HUES64 (cell line): ENCODE data around the gene ZNF557.

Source experiments
- H3K27ac ChIP-seq: 2 replicates; pipeline ENCODE4 v1.7.0; 2013; ENCODE audit warnings: low read depth, low read length, inconsistent platforms
- H3K27me3 ChIP-seq: 2 replicates; pipeline ENCODE4 v1.6.1; 2013; ENCODE audit warnings: mild to moderate bottlenecking, low read length; ENCODE audit not compliant: insufficient read depth
- H3K36me3 ChIP-seq: 2 replicates; pipeline ENCODE4 v1.6.1; 2013; ENCODE audit warnings: mild to moderate bottlenecking, low read length; ENCODE audit not compliant: insufficient read depth
- H3K4me1 ChIP-seq: 2 replicates; pipeline ENCODE4 v1.6.1; 2013; ENCODE audit warnings: mild to moderate bottlenecking, low read length, moderate library complexity; ENCODE audit not compliant: insufficient read depth
- H3K4me3 ChIP-seq: 2 replicates; pipeline ENCODE4 v1.5.1; 2013; ENCODE audit warnings: mild to moderate bottlenecking, low read length, moderate library complexity
- H3K9ac ChIP-seq: 2 replicates; pipeline ENCODE4 v1.6.1; 2013; ENCODE audit warnings: mild to moderate bottlenecking, low read depth, low read length
- H3K9me3 ChIP-seq: 2 replicates; pipeline ENCODE4 v1.6.1; 2013; ENCODE audit warnings: low read depth, low read length; ENCODE audit not compliant: insufficient read depth
- WGBS: fragments of 150-250, 120-280 bp; methylation state at CpG from one replicate; pipeline ENCODE4 v1.1.7; 2013; ENCODE audit warnings: missing lambda C conversion rate; 5-methylcytosine and 5-hydroxymethylcytosine counted together

Gene ZNF557

GRCh38 chr19:7126132-7126531 is 56.6 kb downstream of the ZNF557 start:
- H3K4me1 ChIP-seq = no peaks in the 10 kb centered on the region
- no peak overlapping the region for H3K27ac ChIP-seq
- no peaks in the 10 kb centered on the region for H3K27me3 ChIP-seq
- no peak overlapping the region for H3K9ac ChIP-seq
- peaks cover 54% of the 10 kb centered on the region for H3K36me3 ChIP-seq
- WGBS = 96% methylated on average over 3 of the region's 3 CpGs
- peaks cover 13% of the 10 kb centered on the region for H3K9me3 ChIP-seq
- H3K4me3 ChIP-seq = no peak overlapping the region

- Histone ChIP-seq H3K27me3 (no peaks in the 10 kb centered on the region), H3K27ac (no peak overlapping the region), H3K4me3 (no peak overlapping the region), H3K36me3 (peaks cover 46% of the 10 kb centered on the region), H3K9ac (no peak overlapping the region), H3K9me3 (peaks cover 13% of the 10 kb centered on the region), H3K4me1 (no peaks in the 10 kb centered on the region)
- whole genome bisulfite sequencing = 100% methylated on average over 1 of the region's 1 CpG
These were observed 60.5 kb downstream of the ZNF557 start for GRCh38 chr19:7130043-7130442.

GRCh38 chr19:7132054-7132453 is 62.6 kb downstream of the ZNF557 start:
- WGBS = 95% methylated on average over 16 of the region's 16 CpGs
- Histone ChIP-seq H3K4me3 (no peak overlapping the region), H3K9me3 (no peaks in the 10 kb centered on the region), H3K9ac (no peak overlapping the region), H3K36me3 (peaks cover 28% of the 10 kb centered on the region), H3K27me3 (no peaks in the 10 kb centered on the region), H3K4me1 (no peaks in the 10 kb centered on the region), H3K27ac (no peak overlapping the region)

DNA sequence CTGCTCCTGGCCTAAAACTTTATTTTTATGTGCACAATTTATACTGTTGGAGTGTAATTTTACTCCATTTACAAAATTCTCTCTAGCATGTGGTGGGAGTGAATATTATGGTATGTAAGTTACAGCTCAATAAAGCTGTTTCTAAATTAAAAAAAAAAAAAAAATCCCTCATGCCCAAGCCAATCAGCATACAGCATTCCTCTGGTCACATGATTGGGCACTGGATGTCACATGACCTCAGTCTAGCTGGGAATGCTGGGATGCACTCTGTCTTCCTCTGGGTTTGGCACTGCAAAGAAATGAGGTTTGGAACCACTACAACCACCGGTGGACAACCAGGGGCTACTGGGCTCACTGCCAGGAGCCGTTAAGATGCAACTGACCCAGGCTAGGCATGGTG is 67.6 kb downstream of the ZNF557 start:
- H3K9me3 ChIP-seq = peaks cover 5% of the 10 kb centered on the region; the same call in 1 of the 2 replicates
- H3K27me3 ChIP-seq = no peaks in the 10 kb centered on the region
- H3K27ac ChIP-seq = no peak overlapping the region
- no peak overlapping the region for H3K4me3 ChIP-seq
- H3K9ac ChIP-seq = no peak overlapping the region
- H3K36me3 ChIP-seq = peaks cover 34% of the 10 kb centered on the region
- H3K4me1 ChIP-seq = no peaks in the 10 kb centered on the region
- WGBS = 96% methylated on average over 2 of the region's 2 CpGs
